Stimulated activated CD4-positive, alpha-beta T cell treated with anti-CD3 and anti-CD28 coated beads, Interleukin-12 subunit alpha, Interleukin-12 subunit beta, amount 100 ng/mL, for 48 hours (primary cell): Measurements from ENCODE around the gene CC2D1A.

ENCODE experiments used
- DNase-seq, 3 donors: peaks; one replicate each; pipeline ENCODE4 v3.0.0-alpha.2; 2020; ENCODE audit warnings: low read depth in 2 of 3, low spot score in 1 of 3

Gene CC2D1A

DNA sequence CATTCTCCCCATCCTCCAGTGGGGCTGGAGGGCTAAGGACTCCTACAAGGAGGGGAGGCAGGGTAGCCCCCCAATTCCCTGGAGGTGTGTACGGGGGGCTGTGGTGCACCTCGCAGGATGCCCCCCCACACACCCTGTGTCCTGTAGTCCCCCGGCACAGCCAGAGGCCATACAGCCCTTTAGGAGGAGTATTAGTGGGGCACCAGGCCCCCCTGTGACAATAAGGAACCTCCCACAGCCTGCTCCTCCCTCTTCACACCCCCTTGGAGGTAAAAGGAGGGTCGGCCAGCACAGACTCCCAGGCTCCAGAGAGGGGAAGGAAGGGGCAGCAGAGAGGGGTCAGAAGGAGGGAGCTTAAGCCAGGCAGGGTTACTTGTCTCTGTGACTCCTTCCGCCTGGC lies 29.2 kb upstream of the CC2D1A start, which contains the start of gene NANOS3:
NANOS3 (plus strand) TSS at position 301 of the 400 bp plus-strand sequence. CDS start 115 bp downstream, outside the sequence.
- no peak for DNase-seq

DNA sequence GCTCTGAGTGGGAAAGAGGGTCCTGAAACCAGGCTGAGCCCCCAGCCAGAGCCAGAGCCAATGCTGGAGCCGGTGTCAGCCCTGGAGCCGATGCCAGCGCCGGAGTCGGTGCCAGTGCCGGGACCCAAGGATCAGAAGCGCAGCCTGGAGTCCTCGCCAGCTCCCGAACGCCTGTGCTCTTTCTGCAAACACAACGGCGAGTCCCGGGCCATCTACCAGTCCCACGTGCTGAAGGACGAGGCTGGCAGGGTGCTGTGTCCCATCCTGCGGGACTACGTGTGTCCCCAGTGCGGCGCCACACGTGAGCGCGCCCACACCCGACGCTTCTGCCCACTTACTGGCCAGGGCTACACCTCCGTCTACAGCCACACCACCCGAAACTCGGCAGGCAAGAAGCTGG lies 28.7 kb upstream of the CC2D1A start:
- DNase-seq = no peak

DNA sequence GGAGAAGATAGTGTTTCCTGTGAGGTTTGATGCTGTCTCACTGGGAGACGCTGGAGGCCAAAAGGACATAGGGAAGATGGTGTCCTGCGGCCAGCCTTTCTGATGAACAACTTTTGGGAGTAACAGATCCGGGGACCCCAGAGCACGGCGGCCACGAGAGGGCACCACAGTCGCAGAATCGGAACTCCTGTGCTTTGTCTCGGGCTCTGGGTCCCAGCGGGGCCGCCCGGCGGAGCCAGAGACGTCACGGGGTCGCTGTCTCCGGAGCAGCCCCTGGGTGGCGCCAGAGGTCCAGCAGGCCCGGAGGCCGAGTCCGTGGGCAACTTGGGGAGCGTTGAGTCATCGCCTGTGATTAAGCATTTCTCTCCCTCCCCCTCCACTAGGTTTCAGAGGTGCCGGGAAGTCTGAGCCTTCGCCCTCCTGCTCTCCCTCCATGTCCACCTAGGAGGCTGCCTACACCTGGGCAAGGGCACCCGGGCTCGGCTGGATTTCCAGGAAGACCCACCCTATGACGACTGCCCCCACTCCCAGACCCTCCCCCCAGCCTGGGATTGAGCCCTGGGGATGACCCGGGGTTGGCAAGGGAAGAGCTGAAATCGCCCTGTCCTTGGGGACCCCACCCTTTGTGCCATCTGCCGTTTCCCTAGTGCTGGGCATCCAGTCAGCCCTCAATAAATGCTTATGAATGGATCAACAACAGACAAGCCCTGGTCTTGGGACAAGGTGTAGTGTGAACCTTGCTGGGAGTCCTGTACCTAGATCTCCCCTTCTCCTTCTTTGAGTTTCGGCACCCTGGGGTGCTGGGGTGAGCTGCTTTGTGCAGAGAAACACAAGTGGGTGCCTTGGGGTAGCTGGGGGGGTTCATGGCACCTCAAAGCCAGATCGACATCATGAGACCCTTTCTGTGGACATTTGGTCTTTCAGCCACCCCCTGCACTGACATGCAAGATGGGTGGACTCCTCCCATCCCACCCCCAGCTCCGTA lies 25.6 kb upstream of the CC2D1A start:
- peak; percentile 98 to 99 (median 99) for DNase-seq

DNA sequence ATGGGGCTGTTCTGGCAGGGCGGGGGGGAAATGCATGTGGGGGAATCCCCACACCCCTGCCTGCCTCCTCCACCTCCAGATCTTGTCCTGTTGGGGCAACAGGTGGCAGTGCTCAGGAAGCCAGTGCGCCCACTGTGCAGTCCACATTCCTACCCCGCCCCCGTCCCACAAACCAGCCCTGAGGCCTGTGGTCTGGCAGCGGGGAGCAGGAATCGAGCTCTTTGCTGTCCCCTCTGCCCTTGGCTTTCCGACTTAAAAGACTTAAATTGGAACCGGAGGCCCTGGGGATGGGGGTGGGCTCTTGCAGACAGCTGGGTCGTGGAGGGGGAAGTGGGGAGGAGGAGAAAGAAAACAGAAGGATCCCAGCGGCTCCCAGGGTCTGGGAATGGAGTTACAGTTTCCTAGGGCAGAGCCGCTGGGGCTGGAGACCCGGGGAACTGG lies 24.7 kb upstream of the CC2D1A start:
- no peak for DNase-seq

DNA sequence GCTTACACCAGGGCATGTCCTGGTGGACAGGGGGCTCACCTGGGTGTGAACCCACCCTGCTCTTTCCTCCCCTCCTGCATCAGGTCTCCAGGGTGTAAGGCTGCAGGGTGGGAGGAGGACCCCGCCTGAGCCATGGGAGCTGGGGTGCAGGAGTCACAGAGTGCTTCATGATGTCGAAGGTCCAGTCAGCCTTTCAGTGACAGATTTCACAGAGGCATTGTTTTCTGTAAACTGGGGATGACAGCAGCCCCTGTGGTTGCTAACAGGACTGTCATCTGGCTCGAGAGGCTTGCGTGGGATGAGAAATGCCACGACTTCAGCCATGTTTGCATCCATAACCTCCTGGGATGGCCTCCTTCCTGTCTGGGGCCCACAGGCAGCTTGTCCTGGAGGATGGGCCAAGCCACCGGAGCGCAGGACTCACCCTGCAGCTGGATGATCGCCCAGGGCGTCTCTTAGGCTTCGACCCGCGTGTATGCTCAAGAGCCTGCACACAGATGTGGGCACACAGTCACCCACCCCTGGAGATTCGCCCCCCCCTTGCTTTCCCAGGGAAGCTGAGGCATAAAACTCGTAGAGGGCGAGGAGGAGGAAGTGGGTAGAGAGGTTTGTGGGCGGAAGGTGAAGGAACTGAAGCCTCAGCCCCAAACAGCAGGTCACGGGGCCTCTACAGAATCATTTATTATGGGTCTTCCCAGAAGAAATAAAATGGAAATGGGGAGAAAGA lies 24.1 kb upstream of the CC2D1A start:
- peak in 1 of 3 donors; percentile 35 for DNase-seq

DNA sequence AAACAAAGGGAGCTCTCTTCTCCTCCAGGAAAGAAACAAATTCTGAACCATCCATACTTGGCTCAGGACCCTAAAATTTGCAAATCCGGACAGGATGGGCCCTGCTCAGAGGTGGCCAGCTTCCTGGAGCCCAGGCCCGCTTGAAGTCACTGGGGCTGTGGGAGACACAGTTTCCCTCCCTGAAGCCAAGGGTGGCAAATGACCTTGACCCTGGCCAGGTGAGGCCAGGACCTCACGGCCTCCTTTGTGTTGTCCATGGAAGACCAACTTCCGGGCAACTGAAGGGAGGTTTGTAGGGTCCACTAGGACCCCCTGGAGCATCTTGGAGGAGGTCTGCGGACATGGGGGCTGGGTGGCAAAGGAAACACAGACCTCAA lies 23.6 kb upstream of the CC2D1A start:
- DNase-seq = no peak

DNA sequence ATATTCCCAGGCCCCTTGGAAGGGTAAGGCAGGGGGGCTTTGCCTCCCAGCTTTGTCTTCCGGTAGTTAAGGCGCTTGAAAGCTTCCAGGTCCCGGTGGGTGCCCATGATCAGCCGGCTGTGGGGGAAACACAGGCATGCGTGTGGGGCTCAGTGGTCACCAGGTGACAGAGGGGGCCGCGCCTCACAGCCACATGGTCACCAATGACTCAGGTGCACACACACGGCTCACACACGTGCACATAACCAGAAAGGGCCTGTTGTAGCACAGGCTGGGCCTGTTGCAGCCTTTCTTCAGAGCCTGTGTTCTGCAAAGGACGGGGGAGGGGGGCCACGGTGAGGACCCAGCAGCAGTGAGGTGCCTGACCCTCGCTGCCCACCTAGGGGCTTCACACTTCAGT lies 23.2 kb upstream of the CC2D1A start:
- no peak for DNase-seq

DNA sequence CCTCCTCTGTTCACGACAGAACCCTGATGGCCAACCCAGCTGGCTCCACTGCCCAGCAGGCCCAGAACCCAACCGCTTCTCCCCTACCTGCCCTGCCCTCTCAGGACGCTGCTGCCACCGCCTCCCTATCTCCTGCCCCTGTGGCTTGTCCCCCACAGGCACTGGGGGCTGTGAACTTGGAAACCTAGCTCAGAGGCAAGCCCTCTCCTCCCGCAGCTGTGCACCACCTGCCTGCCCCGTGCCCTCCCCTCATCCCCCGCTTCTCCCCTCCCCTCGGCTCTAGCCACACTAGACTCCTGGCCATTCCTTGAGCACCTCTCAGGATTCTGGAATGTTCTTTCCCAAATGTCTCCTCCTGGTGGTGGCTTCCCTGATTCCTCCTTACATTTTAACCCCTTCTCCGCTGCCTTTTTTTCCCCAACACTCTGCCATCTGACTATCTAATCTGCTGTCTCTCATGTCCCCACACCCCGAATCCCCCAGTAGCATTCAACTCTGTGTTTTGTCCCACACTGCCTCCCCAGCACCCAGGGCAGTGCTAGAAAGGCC lies 22.4 kb upstream of the CC2D1A start:
- no peak for DNase-seq

DNA sequence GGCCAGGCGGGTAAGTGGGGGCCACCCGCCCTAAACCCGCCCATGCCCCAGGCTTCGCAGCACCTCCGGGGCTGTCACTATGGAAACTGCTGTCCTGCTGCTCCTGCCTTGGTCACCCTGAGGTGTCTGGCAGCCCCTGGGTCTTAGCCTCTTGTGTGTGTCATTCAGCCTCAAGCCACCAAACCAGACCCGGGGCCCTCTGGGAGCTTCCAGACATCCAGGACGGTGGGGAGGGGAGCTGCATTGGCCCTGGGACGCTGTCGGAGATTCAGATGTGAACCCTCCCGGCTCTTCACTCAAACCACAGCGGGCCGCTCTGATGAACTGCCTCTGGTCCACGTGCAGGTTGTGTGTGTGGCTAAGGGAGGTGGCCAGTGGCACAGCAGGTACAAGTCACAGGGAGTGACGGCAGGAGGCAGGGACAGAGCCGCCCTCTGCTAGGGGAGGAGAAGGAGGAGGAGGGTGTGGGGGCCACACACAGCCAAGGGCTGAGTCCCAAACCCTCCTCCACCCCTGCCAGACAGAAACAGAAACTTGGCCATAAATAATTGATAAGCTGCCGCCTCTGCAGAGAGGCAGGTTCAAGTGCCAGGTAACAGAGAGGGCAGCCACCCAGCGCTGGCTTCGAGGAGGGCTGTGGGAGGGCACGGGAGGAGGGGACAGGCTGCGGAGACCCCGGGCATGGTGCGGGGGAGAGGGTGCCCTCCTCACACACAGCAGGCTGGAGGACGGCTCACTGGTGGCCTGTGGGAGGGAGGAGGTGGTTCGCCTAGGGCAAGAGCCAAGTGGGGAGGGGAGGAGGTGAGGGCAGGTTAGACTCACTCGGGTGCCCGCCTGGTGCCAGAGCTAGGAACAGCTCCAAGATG lies 21.0 kb upstream of the CC2D1A start:
- no peak for DNase-seq

DNA sequence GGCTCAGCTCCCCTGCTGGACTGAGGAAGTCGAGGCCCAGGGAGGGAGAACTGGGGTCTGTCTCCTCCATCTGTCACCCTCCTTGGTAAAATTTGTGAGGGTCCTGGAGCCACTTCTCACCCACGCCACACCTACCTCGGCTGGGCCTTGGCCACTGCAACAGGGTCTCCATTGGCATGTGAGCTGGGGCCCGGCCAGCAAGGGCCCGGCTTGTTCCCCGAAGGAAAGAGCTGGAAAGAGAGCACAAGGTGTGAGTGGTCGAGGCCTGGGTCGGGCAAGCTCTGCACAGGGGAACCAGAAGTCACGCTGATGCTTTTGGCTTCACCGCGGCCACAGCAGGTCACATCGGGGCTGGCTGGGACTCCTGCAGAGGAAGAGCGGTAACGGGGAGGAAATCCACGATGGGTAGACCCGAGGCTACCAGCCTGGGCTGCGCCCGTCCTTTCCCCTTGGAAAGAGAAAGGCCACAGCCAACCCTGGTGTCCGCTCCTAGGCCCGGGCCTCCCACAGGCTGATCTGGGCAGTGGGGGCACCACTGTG lies 20.1 kb upstream of the CC2D1A start:
- DNase-seq = no peak

DNA sequence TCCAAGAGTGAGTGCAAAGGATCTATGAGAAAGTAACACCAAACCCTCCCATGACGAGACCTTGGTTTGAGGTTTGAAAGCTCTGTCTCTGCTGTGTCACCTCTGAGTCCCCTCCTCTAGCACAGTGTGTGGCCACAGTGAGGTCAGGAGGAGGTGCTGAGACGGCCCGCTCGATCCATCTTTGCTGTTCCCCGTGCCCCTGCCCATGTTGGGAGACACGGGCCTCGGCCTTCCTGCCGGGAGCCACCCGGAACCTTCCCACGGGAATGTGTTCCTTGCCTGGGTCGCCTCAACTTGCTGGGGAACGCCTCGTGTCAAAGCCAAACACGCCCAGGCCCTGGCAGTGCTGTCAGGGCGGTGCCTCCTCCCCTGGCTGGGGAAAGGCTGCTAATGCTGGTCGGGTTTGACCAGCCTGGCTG lies 19.0 kb upstream of the CC2D1A start:
- no peak for DNase-seq

DNA sequence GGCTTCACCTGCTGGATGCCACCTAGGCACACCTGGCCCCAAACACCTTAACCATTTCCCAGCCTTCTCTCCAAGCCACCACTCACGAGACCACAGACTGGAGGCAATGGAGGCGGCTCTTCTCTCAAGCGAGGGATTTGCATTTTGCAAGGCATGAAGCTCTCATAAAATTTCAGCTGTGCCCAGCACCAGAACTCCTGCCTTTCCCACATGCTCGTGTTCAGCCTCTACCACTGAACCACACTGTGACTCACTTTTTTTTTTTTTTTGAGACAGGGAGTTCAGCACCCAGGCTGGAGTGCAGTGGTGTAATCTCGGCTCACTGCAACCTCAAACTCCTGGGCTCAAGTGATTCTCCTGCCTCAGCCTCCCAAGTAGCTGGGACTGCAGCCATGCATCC lies 18.5 kb upstream of the CC2D1A start:
- no peak for DNase-seq

DNA sequence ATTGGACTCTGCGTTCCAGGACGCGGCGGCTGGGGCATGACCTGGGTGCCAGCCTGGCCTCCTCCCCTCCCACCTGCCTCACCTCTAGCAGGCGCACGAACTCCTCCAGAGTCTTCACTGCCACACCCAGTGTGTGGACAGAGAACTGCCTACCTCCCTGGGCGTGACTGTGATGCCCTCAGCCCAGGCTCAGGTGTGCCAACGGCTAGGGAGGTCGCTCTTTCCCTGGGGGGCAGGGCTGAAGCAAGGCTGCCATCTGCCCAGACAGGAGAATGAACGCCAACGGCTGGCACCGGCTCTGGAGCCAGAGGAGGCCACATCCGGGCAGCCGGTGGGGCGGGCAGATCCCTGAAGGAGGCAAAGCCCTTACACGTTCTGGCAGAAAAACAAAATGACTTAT lies 17.7 kb upstream of the CC2D1A start:
- no peak for DNase-seq

DNA sequence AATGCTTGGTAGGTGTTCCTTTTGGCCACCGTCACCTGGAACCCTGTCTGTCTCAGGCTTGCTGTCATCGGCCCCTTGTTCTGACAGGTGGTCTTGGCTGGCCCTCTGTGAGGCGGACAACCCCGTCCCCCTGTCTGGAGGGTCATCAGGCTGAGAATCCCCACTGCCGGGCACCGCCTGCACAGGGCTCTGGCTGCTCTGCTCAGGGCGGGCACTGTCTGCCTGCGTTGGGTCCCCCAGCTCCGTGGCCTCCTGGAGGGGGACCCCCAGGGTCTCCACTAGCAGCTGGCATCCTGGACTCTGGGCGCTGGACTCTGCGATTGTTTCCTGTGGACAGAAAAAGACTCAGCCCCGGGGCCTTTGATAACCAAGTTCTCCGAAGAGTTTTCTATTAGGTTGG lies 15.9 kb upstream of the CC2D1A start:
- no peak for DNase-seq

DNA sequence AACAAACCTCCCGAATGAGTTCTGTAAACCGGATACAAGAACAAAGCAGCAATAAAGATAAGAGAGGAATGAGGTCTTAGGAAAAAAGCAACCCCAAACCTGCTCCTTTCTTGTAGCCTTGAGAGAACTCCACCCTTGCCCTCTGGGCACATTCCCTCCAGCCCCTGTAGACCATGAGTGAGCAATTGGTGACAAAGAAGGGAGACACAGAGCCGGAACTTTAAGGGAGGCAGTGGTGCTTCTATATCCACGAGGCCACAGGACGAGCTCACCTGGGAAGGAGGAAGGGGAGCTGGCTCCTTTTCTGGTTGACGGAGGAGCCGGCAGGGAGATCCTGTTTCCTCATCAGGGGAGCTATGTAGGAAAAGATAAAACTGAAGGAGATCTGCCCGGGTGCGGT lies 13.1 kb upstream of the CC2D1A start:
- no peak for DNase-seq

DNA sequence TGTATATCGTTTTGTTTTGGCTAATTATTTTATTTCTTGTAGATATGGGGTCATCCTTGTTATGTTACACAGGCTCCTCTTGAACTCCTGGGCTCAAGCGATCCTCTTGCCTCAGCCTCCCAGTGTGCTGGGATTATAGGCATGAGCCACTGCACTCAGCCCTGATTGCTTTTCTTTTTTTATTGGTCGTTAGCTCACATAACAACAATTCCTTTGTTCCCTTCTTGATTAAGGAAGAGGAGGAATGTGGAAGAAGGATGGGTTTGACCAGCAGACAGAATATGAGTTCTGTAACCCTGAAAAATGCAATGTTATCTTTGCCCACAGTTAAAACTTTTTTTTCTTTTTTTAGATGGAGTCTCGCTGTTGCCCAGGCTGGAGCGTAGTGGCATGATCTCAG lies 11.4 kb upstream of the CC2D1A start:
- DNase-seq = no peak

DNA sequence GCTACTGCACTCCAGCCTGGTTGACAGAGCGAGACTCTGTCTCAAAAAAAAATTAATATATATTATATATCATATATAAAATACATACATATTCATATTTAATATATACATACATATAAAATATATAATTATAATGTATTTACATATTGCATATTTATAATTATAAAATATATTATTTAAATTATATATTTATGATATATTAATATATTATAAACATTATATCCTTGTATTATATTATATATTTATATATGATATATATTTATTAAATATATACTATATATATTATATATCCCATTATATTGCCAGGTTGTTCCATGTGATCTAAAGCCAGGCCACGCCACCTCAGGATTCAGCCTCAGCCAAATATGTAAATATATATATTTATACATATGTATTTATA lies 9.8 kb upstream of the CC2D1A start:
- no peak for DNase-seq

DNA sequence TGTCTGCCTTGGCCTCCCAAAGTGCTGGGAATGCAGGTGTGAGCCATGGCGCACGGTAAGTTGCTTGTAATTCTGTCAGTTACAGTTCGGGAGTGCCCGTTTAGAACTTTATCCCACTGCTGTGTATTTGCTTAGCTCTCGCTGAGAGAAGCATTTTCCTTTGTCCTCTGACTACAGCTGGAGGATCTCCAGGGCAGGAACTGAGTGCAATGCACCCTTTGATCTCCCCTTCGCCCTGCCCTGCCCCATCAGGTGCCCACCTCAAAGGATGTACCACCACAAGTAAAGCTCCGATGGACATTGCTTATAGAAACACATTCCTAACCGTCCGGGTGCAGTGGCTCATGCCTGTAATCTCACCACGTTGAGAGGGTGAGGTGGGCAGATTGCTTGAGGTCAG lies 6.6 kb upstream of the CC2D1A start:
- DNase-seq = no peak

DNA sequence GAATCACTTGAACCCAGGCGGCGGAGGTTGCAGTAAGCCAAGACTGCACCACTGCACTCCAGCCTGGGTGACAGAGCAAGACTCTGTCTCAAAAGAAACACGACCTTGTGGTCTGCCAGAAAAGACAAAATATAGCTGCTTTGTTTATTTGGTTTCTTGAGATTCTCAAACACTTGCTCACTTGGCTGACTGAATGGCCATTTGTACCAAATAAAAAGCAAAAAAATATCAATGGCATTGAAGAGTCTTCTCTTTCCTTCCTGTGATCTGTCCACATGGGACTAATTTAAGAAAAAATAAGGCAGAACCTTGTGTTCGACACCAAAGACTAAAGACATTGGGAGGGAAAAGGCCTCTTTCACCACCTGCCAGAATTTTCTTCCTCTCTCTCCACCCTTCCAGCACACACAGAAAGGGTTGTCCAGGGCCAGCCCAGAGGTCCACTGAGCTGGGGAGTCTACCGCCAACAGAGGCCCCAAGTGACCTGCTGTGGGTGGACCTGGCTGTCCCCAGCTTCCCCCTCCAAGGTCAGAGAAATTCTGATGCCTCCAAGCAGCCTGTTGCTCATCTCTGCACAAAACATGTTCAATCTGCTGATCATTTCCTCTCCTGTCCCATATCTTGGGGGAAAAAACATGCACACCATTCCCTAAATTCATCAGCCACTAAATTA lies 6.0 kb upstream of the CC2D1A start:
- no peak for DNase-seq

DNA sequence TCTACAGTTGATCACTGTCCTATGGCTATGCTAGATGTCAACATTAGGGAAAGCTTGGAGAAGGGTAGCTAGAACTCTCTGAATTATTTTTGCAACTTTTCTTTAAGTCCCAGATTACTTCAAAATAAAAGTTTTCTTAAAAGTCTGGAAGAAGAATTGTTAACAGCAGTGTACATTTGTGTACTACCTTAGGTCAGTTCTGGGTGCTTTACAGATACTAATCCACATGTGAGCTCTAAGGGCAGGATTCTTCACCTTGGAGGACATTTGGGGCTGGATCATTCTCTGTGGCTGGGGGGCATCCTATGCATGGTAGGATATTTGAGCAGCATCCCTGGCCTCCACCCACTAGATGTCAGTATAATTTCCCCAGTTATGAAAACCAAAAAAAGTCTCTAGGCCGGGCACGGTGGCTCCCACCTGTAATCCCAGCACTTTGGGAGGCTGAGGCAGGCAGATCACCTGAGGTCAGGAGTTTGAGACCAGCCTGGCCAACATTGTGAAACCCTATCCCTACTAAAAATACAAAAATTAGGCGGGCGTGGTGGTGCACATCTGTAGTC lies 2.9 kb upstream of the CC2D1A start:
- peak in 1 of 3 donors; percentile 28 for DNase-seq
